H1 (cell line): Measurements from ENCODE around the gene DSTYK. TPM values are rescaled to one million over a fixed set of nuclear protein-coding genes. Genes with fewer than 3 reads are reported as not detected.

Experiments
- GTF2F1 ChIP-seq: IDR thresholded peaks from 2 replicates; pipeline ENCODE4 v1.6.1; 2012; ENCODE audit warnings: low read depth, low read length, improper control_type of control experiment, borderline replicate concordance
- polyA plus RNA-seq, 7 experiments: library from polyadenylated mRNA; depleted of rRNA in 3 of 7; stranded (reverse) in 5 of 7; unstranded in 2 of 7; fragments of >200 nt in 5 of 7; fragments of 200-250 nt in 2 of 7; gene quantifications; 1 replicate in 5 of 7; 2 replicates in 1 of 7; 4 replicates in 1 of 7; pipeline versions ENCODE4 v1.2.1 to v1.2.3, GENCODE V29; 2011 to 2013; ENCODE audit warnings: missing spikeins in 2 of 7, mixed read lengths in 2 of 7
- total RNA-seq: library from RNA; stranded (reverse); fragmentation: NEBNext Ultra II Directional; extraction: Animal tissue kit (Norgen Biotek cat#: 25700); gene quantifications from 2 replicates; pipeline ENCODE4 v1.2.1, GENCODE V29; 2021

Gene DSTYK
- total and polyA plus RNA-seq, 2 of the 8 experiments (the other 6 are each of a cell fraction or from before 2014, with no cell fraction given) = 2.7 to 8.5 TPM

- no peak for TF ChIP-seq GTF2F1
Observed at GRCh38 chr1:205245096-205245495, 33.6 kb upstream of the DSTYK start (continued).
